PC-9 (cell line): ENCODE measurements around the gene RAB22A. TPM values are rescaled to one million over a fixed set of nuclear protein-coding genes. Genes with fewer than 3 reads are reported as not detected.
A peak's percentile ranks its signal among the peaks of the same experiment; 100 is the strongest.

Experiments used
- BruUV-seq: library from RNA; stranded (reverse); fragments of 400-500 nt; replicated peaks from 2 replicates; lab custom pipeline; 2021; lab: Mats Ljungman, UMichigan
- CTCF ChIA-PET: fragments of 300-600 bp; sonication (Branson Sonifier 250); formaldehyde crosslinking; loops from one replicate; lab custom pipeline; 2022; ENCODE audit warnings: antibody characterized with exemption; lab: Charles Lee
- POLR2A ChIA-PET: fragments of 300-600 bp; sonication (Branson Sonifier 250); formaldehyde crosslinking; loops from one replicate; lab custom pipeline; 2022; ENCODE audit warnings: antibody characterized with exemption; ENCODE audit not compliant: unreplicated experiment; lab: Charles Lee
- DNase-seq, 2 experiments: peaks; one replicate each; pipeline versions ENCODE4 v3.0.0 to v3.0.0-alpha.2; 2015 to 2022; ENCODE audit warnings: mixed read lengths in 1 of 2
- H2AFZ ChIP-seq: fragments of 200-600 bp; sonication (generic); 2 replicates; pipeline ENCODE4 v1.8.1; 2017; ENCODE audit warnings: antibody characterized with exemption
- H3F3A ChIP-seq: fragments of 200-600 bp; sonication (generic); 2 replicates; pipeline ENCODE4 v1.8.1; 2017; ENCODE audit warnings: antibody characterized with exemption, mild to moderate bottlenecking, low read depth; ENCODE audit not compliant: insufficient read depth
- H3K27ac ChIP-seq: fragments of 200-600 bp; sonication (generic); 2 replicates; pipeline ENCODE4 v1.6.1; 2016; ENCODE audit warnings: mixed run types
- H3K27me3 ChIP-seq: fragments of 200-600 bp; sonication (generic); 2 replicates; pipeline ENCODE4 v1.6.1; 2016; ENCODE audit warnings: low read depth, mixed run types; ENCODE audit not compliant: insufficient read depth
- H3K36me3 ChIP-seq: fragments of 200-600 bp; sonication (generic); 2 replicates; pipeline ENCODE4 v1.6.1; 2016; ENCODE audit warnings: low read depth, mixed run types
- H3K4me1 ChIP-seq: fragments of 200-600 bp; sonication (generic); replicated peaks from 2 replicates; pipeline ENCODE4 v1.6.1; 2016; ENCODE audit warnings: mixed run types; ENCODE audit not compliant: insufficient read depth
- H3K4me2 ChIP-seq: fragments of 200-600 bp; sonication (generic); 2 replicates; pipeline ENCODE4 v1.6.1; 2017; ENCODE audit warnings: mixed run types
- H3K4me3 ChIP-seq: fragments of 200-600 bp; sonication (generic); 2 replicates; pipeline ENCODE4 v1.6.1; 2016; ENCODE audit warnings: mixed run types
- H3K79me2 ChIP-seq: fragments of 200-600 bp; sonication (generic); 2 replicates; pipeline ENCODE4 v1.6.1; 2017; ENCODE audit warnings: low read depth, mixed run types
- H3K9me2 ChIP-seq: fragments of 200-600 bp; sonication (generic); 2 replicates; pipeline ENCODE4 v1.8.1; 2017; ENCODE audit warnings: mild to moderate bottlenecking; ENCODE audit not compliant: insufficient read depth
- H3K9me3 ChIP-seq: fragments of 200-600 bp; sonication (generic); 2 replicates; pipeline ENCODE4 v1.8.1; 2016; ENCODE audit warnings: low read depth; ENCODE audit not compliant: insufficient read depth
- H4K20me1 ChIP-seq: fragments of 200-600 bp; sonication (generic); 2 replicates; pipeline ENCODE4 v1.8.1; 2017; ENCODE audit not compliant: insufficient read depth
- CTCF ChIP-seq: fragments of 200-600 bp; sonication (generic); conservative IDR thresholded peaks from 2 replicates; pipeline ENCODE4 v1.6.1; 2017; ENCODE audit warnings: mixed run types, antibody characterized with exemption, mild to moderate bottlenecking, moderate library complexity
- EZH2 ChIP-seq: fragments of 200-600 bp; sonication (generic); IDR thresholded peaks from 2 replicates; pipeline ENCODE4 v1.8.0; 2017; ENCODE audit warnings: antibody characterized with exemption, low read depth
- intact Hi-C: fragments of 100-400 bp; cut with micrococcal nuclease; formaldehyde crosslinking; loops from one replicate; pipeline ENCODE4 v1.10.0; 2022; ENCODE audit not compliant: unreplicated experiment
- total RNA-seq: library from RNA; stranded (reverse); gene quantifications from 2 replicates; pipeline ENCODE4 v1.2.3, GENCODE V29; 2021

RAB22A gene
- total RNA-seq, 1 experiment from 2014 or later, result 28.9 TPM

GRCh38 chr20:58374027-58374850 lies 64.7 kb downstream of the RAB22A start:
- no peaks in the 10 kb centered on the region for H3K36me3 ChIP-seq
- no peak overlapping the region for H2AFZ ChIP-seq
- no peaks in the 10 kb centered on the region; the same call in 1 of the 2 replicates for H3K9me2 ChIP-seq
- TF ChIP-seq CTCF (no peak), EZH2 (no peak)
- ChIA-PET CTCF (no interaction called here), POLR2A (interaction anchor here (0.6 kb wide), 1 partner anchor 15 kb away, joined by 5 read pairs; the partner anchor contains the start of gene VAPB)
- intact Hi-C loops, result no loop called here
- 0 out of 2 replicates have a peak, but pooled peaks cover 3% of the 10 kb centered on the region for H4K20me1 ChIP-seq
- DNase-seq, result no peak
- no peak overlapping the region for H3K4me2 ChIP-seq
- no peak overlapping the region for H3K27ac ChIP-seq
- no peaks in the 10 kb centered on the region for H3K4me1 ChIP-seq
- no peaks in the 10 kb centered on the region for H3F3A ChIP-seq
- no TSS peak for BruUV-seq
- H3K79me2 ChIP-seq, result no peaks in the 10 kb centered on the region
- no peaks in the 10 kb centered on the region for H3K27me3 ChIP-seq
- H3K9me3 ChIP-seq, result no peaks in the 10 kb centered on the region; the same call in 1 of the 2 replicates
- no peak overlapping the region for H3K4me3 ChIP-seq

DNA sequence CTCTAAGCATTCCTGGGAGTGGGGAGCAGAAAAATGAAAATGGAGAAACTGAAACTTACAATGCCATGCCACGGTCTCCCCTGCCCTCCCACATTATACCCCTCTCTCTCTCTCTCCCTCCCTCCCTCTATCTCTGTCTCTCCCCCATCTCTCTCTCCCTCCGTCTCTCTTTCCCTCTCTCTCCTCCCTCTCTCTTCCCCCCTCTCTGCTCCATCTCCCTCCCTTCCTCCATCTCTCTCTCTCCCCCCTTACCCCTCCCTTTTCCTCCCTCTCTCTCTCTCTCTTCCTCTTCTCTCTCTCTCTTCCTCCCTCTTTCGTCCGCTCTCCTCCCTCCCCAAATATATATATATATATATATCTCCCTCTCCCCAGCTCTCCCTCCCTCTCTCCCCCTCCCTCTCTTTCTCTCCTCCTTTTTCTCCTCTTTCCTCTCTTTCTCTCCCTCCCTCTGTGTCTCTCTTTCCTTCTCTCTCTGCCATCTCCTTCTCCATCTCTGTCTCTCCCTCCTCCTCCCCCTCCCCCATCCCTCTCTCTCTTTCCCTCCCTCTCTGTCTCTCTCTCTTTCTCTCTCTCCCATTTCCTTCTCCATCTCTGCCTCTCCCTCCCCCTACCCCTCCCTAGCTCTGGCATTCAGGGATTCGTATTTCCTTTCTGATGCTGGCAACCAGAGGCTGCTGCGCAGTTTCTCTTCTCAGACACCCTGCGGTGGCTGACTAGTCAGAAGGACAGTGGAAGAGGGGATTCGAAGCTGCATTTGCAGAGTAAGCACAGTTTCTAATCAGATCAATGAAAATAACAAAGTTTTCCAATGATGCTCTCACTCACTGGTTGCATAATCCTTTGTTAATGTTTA lies 65.6 kb downstream of the RAB22A start:
- ChIA-PET POLR2A (no interaction called here), CTCF (no interaction called here)
- intact Hi-C loops, result no loop called here

More for the DNA sequence above, 65.6 kb downstream of the RAB22A start:
- no peaks in the 10 kb centered on the region for H3K79me2 ChIP-seq
- no peak overlapping the region for H2AFZ ChIP-seq
- no peaks in the 10 kb centered on the region; the same call in 1 of the 2 replicates for H3K9me2 ChIP-seq
- DNase-seq, result peak in 1 of 2 experiments; percentile 21
- no peaks in the 10 kb centered on the region; the same call in 1 of the 2 replicates for H3K9me3 ChIP-seq
- BruUV-seq, result no TSS peak
- no peaks in the 10 kb centered on the region for H3K36me3 ChIP-seq
- H4K20me1 ChIP-seq, result 0 out of 2 replicates have a peak, but pooled peaks cover 3% of the 10 kb centered on the region
- no peak overlapping the region for H3K27ac ChIP-seq
- H3K4me2 ChIP-seq, result no peak overlapping the region
- no peaks in the 10 kb centered on the region for H3F3A ChIP-seq
- H3K27me3 ChIP-seq, result no peaks in the 10 kb centered on the region
- TF ChIP-seq CTCF (no peak), EZH2 (no peak)
- no peaks in the 10 kb centered on the region for H3K4me1 ChIP-seq
- no peak overlapping the region for H3K4me3 ChIP-seq
